ENCODE data around the gene DHRS4. TPM values are rescaled to one million over a fixed set of nuclear protein-coding genes. Genes with fewer than 3 reads are reported as not detected.

Gene DHRS4
- total RNA-seq, 1 experiment from 2014 or later: 12.7 TPM

GRCh38 chr14:23936084-23936829, 17.3 kb upstream of the DHRS4 start:
- H2AFZ ChIP-seq (ENCODE audit: low read length): no peak overlapping the region
- H3K79me2 ChIP-seq (ENCODE audit: insufficient read depth, low read length): 0 out of 2 replicates have a peak, but pooled peaks cover 1% of the 10 kb centered on the region
- H3K27ac Mint-ChIP-seq: no peak overlapping the region
- no peak overlapping the region for H4K91ac ChIP-seq (ENCODE audit: insufficient read length, low read depth, low read length)
- H3K4me2 ChIP-seq (ENCODE audit: insufficient read depth, insufficient read length, low read length): no peak overlapping the region
- H3K14ac ChIP-seq (ENCODE audit: insufficient read depth, low read length): no peak overlapping the region
- no peak overlapping the region for H3K9ac ChIP-seq (ENCODE audit: extremely low read depth, insufficient read length, low read length)
- no peak overlapping the region for H4K8ac ChIP-seq (replicated peaks; ENCODE audit: insufficient read length, low read depth, low read length)
- H2BK15ac ChIP-seq (ENCODE audit: low read depth, low read length): no peak overlapping the region
- H2BK12ac ChIP-seq (ENCODE audit: insufficient read length, low read depth, low read length): no peak overlapping the region
- H2BK120ac ChIP-seq (ENCODE audit: low read depth, low read length, poor library complexity, severe bottlenecking): no peak overlapping the region
- H3K9me3 Mint-ChIP-seq: peaks cover 0 to 11% of the 10 kb centered on the region in 2 experiments; a peak in 2 of 5 replicates
- H2BK20ac ChIP-seq (ENCODE audit: low read depth, low read length, poor library complexity, severe bottlenecking): no peak overlapping the region
- no peak overlapping the region for H3T11ph ChIP-seq (ENCODE audit: low read length)
- no peaks in the 10 kb centered on the region for H3K79me1 ChIP-seq (ENCODE audit: insufficient read depth, low read depth, low read length, poor library complexity, severe bottlenecking)
- H3K18ac ChIP-seq (ENCODE audit: insufficient read length, low read depth, low read length): no peak overlapping the region
- no peaks in the 10 kb centered on the region for H3K4me1 ChIP-seq (ENCODE audit: insufficient read depth, low read length)
- TF ChIP-seq CTCF (conservative IDR thresholded peaks at IDR 0.05): no peak
- peaks cover 8% of the 10 kb centered on the region for H3K27me3 Mint-ChIP-seq (ENCODE audit: low read depth)
- no peak overlapping the region for H3K56ac ChIP-seq (ENCODE audit: insufficient read length, low read depth, low read length)
- peaks cover 3 to 4% of the 10 kb centered on the region in 2 experiments; a peak in 3 of 4 replicates for H3K4me1 Mint-ChIP-seq
- WGBS (ENCODE audit: extremely low coverage, insufficient read length, low lambda C conversion rate): no CpG with 5 or more reads among the region's 7 CpGs
- H3K23me2 ChIP-seq (ENCODE audit: insufficient read length, low read depth, low read length, poor library complexity, severe bottlenecking): no peaks in the 10 kb centered on the region
- H3K9me3 ChIP-seq (ENCODE audit: control insufficient read depth, low read depth, low read length): no peaks in the 10 kb centered on the region
- no peak overlapping the region for H3K23ac ChIP-seq (ENCODE audit: insufficient read length, low read depth, low read length)
- peaks cover 3 to 13% (median 7%) of the 10 kb centered on the region in 3 experiments; a peak in 6 of 7 replicates for H3K36me3 Mint-ChIP-seq (ENCODE audit: insufficient read depth in 1 of 3, low read depth in 3 of 3)
- no peaks in the 10 kb centered on the region for H4K20me1 ChIP-seq (ENCODE audit: control insufficient read depth, insufficient read depth, insufficient read length)
- H3K4ac ChIP-seq (ENCODE audit: low read depth, low read length): no peak overlapping the region
- H2BK5ac ChIP-seq (ENCODE audit: insufficient read length, low read length): no peak overlapping the region
- H4K5ac ChIP-seq (ENCODE audit: insufficient read length, low read depth, low read length): no peak overlapping the region
- no peak for DNase-seq
- no peak overlapping the region for H3K4me3 Mint-ChIP-seq
- H3K27me3 ChIP-seq (ENCODE audit: insufficient read depth, low read length): no peaks in the 10 kb centered on the region
- no peak overlapping the region for H2AK5ac ChIP-seq (ENCODE audit: insufficient read length, low read length)
- H3K27ac ChIP-seq (ENCODE audit: insufficient read length, low read depth, low read length): no peak overlapping the region

Measured in H9 (cell line).